ENCODE measurements around the gene UNC13A. TPM values are rescaled to one million over a fixed set of nuclear protein-coding genes. Genes with fewer than 3 reads are reported as not detected.
A peak's percentile ranks its signal among the peaks of the same experiment; 100 is the strongest.

UNC13A gene
- total RNA-seq, 6 donors from 2014 or later, result under 0.01 to 0.54 (median 0.33) TPM; not detected in 1

DNA sequence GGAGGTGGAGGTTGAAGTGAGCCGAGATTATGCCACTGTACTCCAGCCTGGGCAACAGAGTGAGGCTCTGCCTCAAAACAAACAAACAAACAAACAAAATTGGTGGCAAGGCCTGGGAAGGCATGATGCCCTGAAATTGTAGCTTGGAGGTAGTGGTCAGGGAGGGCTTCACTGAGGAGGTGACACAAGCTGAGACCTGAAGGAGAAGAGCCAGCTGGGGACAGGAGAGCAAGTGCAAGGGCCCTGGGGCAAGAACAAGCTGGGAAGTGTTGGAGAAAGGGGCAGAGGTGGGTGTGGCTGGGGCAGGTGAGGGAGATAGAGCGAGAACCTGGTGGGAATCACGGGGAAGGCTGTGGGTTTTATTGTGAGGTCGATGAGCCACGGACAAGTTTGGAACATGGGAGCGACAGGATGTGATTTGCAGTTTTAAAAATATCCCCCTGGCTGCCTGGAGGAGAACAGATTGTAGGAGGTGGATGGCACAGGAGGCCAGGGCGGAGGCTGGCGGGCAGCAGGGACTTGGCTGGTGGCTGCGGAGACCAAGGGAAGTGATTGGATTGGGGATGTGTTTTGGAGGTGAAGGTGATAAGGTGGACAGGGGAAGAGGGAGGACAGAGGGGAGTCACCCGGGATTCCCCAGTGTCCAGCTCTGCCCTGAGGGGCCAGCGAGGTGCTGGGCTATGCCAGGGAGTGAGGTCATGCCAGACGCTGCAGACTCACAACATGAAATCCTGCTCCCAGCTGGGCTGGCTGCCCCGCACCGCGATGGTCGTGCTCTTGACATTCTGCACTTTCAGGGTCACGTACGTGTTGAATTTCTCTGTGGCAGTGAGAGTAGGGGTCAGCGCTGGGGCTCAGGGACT is 14.0 kb downstream of the UNC13A start:
- no peak for TF ChIP-seq POLR2AphosphoS5 (IDR thresholded peaks at IDR 0.05)
- no peak for TF ChIP-seq EP300 (IDR thresholded peaks at IDR 0.05)
- TF ChIP-seq, protein P1, sequence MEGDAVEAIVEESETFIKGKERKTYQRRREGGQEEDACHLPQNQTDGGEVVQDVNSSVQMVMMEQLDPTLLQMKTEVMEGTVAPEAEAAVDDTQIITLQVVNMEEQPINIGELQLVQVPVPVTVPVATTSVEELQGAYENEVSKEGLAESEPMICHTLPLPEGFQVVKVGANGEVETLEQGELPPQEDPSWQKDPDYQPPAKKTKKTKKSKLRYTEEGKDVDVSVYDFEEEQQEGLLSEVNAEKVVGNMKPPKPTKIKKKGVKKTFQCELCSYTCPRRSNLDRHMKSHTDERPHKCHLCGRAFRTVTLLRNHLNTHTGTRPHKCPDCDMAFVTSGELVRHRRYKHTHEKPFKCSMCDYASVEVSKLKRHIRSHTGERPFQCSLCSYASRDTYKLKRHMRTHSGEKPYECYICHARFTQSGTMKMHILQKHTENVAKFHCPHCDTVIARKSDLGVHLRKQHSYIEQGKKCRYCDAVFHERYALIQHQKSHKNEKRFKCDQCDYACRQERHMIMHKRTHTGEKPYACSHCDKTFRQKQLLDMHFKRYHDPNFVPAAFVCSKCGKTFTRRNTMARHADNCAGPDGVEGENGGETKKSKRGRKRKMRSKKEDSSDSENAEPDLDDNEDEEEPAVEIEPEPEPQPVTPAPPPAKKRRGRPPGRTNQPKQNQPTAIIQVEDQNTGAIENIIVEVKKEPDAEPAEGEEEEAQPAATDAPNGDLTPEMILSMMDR (IDR thresholded peaks at IDR 0.05), result no peak
- no peak for TF ChIP-seq POLR2A (IDR thresholded peaks at IDR 0.05)
- no peaks in the 10 kb centered on the region for H3K36me3 ChIP-seq
- no peaks in the 10 kb centered on the region for H3K4me1 ChIP-seq
- no peak overlapping the region for H3K4me3 ChIP-seq
- no peak overlapping the region for H3K27ac ChIP-seq
- H3K9me3 ChIP-seq, result no peaks in the 10 kb centered on the region
- ATAC-seq (ENCODE audit: low FRiP score in 2 of 2), result no peak
- DNase-seq, result peak in 1 of 2 donors; percentile 64
- no peaks in the 10 kb centered on the region for H3K27me3 ChIP-seq
- WGBS, 2 donors, result 62 to 63% methylated on average over 19 of the region's 19 CpGs

DNA sequence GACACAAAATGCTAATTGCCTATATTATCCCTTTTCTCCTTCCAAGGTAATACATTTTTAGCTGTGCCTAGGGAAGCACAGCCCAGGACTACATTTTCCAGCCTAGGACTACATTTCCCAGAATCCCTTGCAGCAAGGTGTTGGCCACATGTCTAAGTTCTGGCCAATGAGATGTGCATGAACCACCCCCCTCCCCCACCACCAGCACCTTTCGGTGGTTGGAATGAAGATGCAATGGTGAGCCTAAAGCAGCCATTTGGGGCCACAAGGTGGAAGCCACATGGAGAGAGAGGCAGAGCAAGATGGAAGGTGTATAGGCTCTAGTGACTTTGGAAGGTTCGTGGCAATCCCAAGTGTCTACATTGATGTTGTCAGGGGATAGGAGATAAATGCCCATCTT is 16.2 kb downstream of the UNC13A start:
- no peaks in the 10 kb centered on the region for H3K9me3 ChIP-seq
- no peaks in the 10 kb centered on the region for H3K36me3 ChIP-seq
- no peak overlapping the region for H3K4me3 ChIP-seq
- DNase-seq (no peak), ATAC-seq (ENCODE audit: low FRiP score in 2 of 2) (no peak)
- no peak overlapping the region for H3K27ac ChIP-seq
- WGBS, 2 donors, result 80 to 88% methylated on average over 2 of the region's 2 CpGs
- H3K4me1 ChIP-seq, result no peaks in the 10 kb centered on the region
- H3K27me3 ChIP-seq, result no peaks in the 10 kb centered on the region
- TF ChIP-seq EP300 (IDR thresholded peaks at IDR 0.05) (no peak), POLR2A (IDR thresholded peaks at IDR 0.05) (no peak), POLR2AphosphoS5 (IDR thresholded peaks at IDR 0.05) (no peak)
- TF ChIP-seq, protein P1 (IDR thresholded peaks at IDR 0.05), result no peak

DNA sequence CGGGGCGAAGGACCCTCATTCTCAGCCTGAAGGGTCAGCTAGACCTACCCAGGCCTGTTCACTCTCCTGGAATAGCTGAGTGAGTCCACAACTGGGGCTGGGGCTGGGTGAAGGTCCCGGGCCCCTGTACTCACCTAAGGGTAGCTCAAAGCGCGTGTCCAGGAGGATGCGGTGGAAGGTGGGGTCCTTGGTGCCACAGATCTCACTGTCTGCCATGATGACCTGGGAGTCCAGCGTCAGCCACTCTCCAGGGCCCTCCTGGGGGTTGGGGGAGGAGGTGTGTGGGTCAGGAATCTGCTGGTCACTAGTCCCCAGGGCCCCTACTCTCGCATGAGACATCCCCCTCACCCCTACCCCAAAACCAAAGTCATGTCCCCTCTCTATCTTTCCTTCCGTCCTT is 18.7 kb downstream of the UNC13A start:
- no peak for ATAC-seq (ENCODE audit: low FRiP score in 2 of 2)
- no peaks in the 10 kb centered on the region for H3K4me1 ChIP-seq
- DNase-seq, result no peak
- TF ChIP-seq, protein P1 (IDR thresholded peaks at IDR 0.05), result no peak
- TF ChIP-seq POLR2AphosphoS5 (IDR thresholded peaks at IDR 0.05), result no peak
- no peak for TF ChIP-seq POLR2A (IDR thresholded peaks at IDR 0.05)
- no peak for TF ChIP-seq EP300 (IDR thresholded peaks at IDR 0.05)
- H3K4me3 ChIP-seq, result no peak overlapping the region
- H3K27me3 ChIP-seq, result no peaks in the 10 kb centered on the region
- H3K36me3 ChIP-seq, result no peaks in the 10 kb centered on the region
- no peak overlapping the region for H3K27ac ChIP-seq
- WGBS, 2 donors, result 81 to 89% methylated on average over 7 to 8 of the region's 9 CpGs
- peaks cover 0 to 13% (median 6%) of the 10 kb centered on the region in 4 donors for H3K9me3 ChIP-seq

DNA sequence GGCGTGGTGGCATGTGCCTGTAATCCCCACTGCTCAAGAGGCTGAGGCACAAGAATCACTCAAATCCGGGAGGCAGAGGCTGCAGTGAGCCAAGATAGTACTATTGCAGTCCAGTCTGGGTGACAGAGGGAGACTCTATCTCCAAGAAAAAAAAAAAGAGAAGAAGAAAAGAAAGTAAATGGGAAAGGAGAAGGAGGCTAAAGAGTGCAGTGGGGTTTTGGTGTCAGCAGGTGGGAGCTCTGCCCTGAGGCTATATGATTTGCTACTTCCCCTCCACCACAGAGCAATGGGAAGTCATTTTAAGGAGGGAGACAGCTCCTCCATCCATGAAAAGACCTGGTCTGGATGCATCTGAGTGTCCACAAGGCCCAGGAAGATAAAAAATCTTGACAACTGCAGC is 23.1 kb downstream of the UNC13A start:
- peaks cover 0 to 16% (median 7%) of the 10 kb centered on the region in 4 donors for H3K9me3 ChIP-seq
- TF ChIP-seq POLR2A (IDR thresholded peaks at IDR 0.05), result no peak
- TF ChIP-seq EP300 (IDR thresholded peaks at IDR 0.05), result no peak
- TF ChIP-seq POLR2AphosphoS5 (IDR thresholded peaks at IDR 0.05), result no peak
- TF ChIP-seq, protein P1 (IDR thresholded peaks at IDR 0.05), result no peak
- no peaks in the 10 kb centered on the region for H3K36me3 ChIP-seq
- no peak overlapping the region for H3K27ac ChIP-seq
- no peak for DNase-seq
- 88 to 93% methylated on average over 2 of the region's 2 CpGs for WGBS, 2 donors
- no peak for ATAC-seq (ENCODE audit: low FRiP score in 2 of 2)
- H3K4me1 ChIP-seq, result no peaks in the 10 kb centered on the region
- H3K27me3 ChIP-seq, result no peaks in the 10 kb centered on the region
- no peak overlapping the region for H3K4me3 ChIP-seq

Measured in upper lobe of left lung (tissue), 6 donors.